Fibroblast of lung (primary cell): Measurements from ENCODE around the gene RPS25. TPM values are rescaled to one million over a fixed set of nuclear protein-coding genes. Genes with fewer than 3 reads are reported as not detected.

ENCODE experiments used
- DNase-seq, 2 donors: peaks; one replicate each; pipeline versions ENCODE4 v3.0.0 to v3.0.0-alpha.2; 2010; ENCODE audit warnings: low read depth in 2 of 2
- H2AFZ ChIP-seq: 2 replicates; pipeline ENCODE4 v1.5.1; 2012; ENCODE audit warnings: low read length, control low read depth, inconsistent platforms
- H3K27ac ChIP-seq: 2 replicates; pipeline ENCODE4 v1.5.1; 2011; ENCODE audit warnings: low read length, control low read depth; ENCODE audit not compliant: insufficient read depth
- H3K27me3 ChIP-seq: 2 replicates; pipeline ENCODE4 v1.5.1; 2011; ENCODE audit warnings: mild to moderate bottlenecking, low read length; ENCODE audit not compliant: control insufficient read depth, insufficient read depth
- H3K36me3 ChIP-seq: 2 replicates; pipeline ENCODE4 v1.5.1; 2011; ENCODE audit warnings: low read length; ENCODE audit not compliant: control insufficient read depth, insufficient read depth
- H3K4me1 ChIP-seq: 2 replicates; pipeline ENCODE4 v1.5.1; 2011; ENCODE audit warnings: low read length; ENCODE audit not compliant: control insufficient read depth, insufficient read depth; ENCODE audit errors: extremely low read depth
- H3K4me2 ChIP-seq: 2 replicates; pipeline ENCODE4 v1.5.1; 2011; ENCODE audit warnings: low read length, control low read depth; ENCODE audit not compliant: insufficient read depth; ENCODE audit errors: extremely low read depth
- H3K4me3 ChIP-seq, 4 experiments: fragments of 200-600 bp in 1 of 4; sonication (generic) in 1 of 4; replicated peaks in 1 of 4; 2 replicates each; pipeline ENCODE4 v1.5.1; 2011 to 2016; ENCODE audit warnings: low read length in 4 of 4, low read depth in 3 of 4, mild to moderate bottlenecking in 3 of 4, control low read depth in 2 of 4, inconsistent platforms in 1 of 4, mixed read lengths in 1 of 4; ENCODE audit not compliant: insufficient read depth in 1 of 4; ENCODE audit errors: control extremely low read depth in 1 of 4
- H3K79me2 ChIP-seq: 2 replicates; pipeline ENCODE4 v1.5.1; 2012; ENCODE audit warnings: mild to moderate bottlenecking, low read length, inconsistent platforms; ENCODE audit not compliant: control insufficient read depth, insufficient read depth
- H3K9ac ChIP-seq: 2 replicates; pipeline ENCODE4 v1.5.1; 2011; ENCODE audit warnings: mild to moderate bottlenecking, low read length, control low read depth; ENCODE audit not compliant: insufficient read depth
- H3K9me3 ChIP-seq: 2 replicates; pipeline ENCODE4 v1.5.1; 2012; ENCODE audit warnings: low read depth, low read length; ENCODE audit not compliant: control insufficient read depth, insufficient read depth
- H4K20me1 ChIP-seq: 2 replicates; pipeline ENCODE4 v1.5.1; 2011; ENCODE audit warnings: low read length; ENCODE audit not compliant: control insufficient read depth, insufficient read depth; ENCODE audit errors: extremely low read depth
- EZH2 ChIP-seq: IDR thresholded peaks from 2 replicates; pipeline ENCODE4 v1.5.1; 2012; ENCODE audit warnings: low read length, control low read depth, mild to moderate bottlenecking; ENCODE audit errors: missing control alignments
- polyA plus RNA-seq, 2 donors: library from polyadenylated mRNA; depleted of rRNA in 1 of 2; stranded (reverse) in 1 of 2; unstranded in 1 of 2; fragments of >200 nt; gene quantifications; 2 replicates each; pipeline ENCODE4 v1.2.1, GENCODE V29; 2011 to 2012; ENCODE audit warnings: missing spikeins in 1 of 2
- total RNA-seq: library from RNA; depleted of rRNA; stranded (reverse); fragments of >200 nt; gene quantifications from 2 replicates; pipeline ENCODE4 v1.2.1, GENCODE V29; 2014
- TF ChIP-seq, protein P1 (sequence below), 2 donors: IDR thresholded peaks in 1 of 2; conservative IDR thresholded peaks in 1 of 2; 1 replicate in 1 of 2; 2 replicates in 1 of 2; pipeline ENCODE4 v1.5.1; 2011 to 2012; ENCODE audit warnings: low read length in 2 of 2, control low read depth in 1 of 2, inconsistent platforms in 1 of 2, low read depth in 1 of 2, mild to moderate bottlenecking in 1 of 2

RPS25 gene
- total and polyA plus RNA-seq, 2 donors (not counting 1 experiment from before 2014, with no cell fraction given), result 525 to 2,775 TPM

DNA sequence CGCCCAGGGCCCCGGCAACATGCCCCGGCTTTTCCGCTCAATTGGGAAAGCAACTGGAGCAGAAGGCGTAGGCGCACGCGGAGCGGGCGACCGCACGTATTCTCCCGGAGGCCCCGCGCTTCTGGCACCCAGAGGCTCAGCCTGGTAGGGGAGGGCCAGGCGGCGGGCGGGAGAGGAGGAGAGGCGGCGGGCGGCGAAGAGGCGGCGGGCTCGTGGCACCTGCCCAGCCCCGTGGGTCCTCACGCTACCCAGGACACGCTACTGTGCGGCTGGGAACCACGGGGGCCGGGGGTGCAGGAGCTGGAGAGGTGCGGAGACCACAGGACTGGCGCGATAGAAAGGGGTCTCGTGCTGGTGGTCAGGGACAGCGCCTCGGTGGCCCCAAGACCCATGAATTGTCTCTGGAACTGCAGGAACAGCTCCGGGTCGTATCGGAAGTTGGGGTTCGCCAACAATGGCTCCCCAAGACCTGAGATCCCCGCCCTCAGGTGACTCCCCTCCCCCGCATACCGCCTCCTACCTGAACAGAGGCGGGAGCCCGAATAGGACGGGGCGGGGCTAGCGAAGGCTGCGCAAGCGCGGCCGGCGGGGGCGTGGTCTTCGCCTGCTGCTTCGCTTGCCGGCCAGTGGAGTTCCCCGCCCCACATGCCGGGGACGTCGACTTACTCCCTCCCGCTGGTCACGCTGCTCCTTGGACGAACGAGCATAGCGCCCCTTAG is 12.3 kb upstream of the RPS25 start, which contains the start of gene SLC37A4:
Gene SLC37A4 (minus strand): TSS at position 549 of the 719 bp plus-strand sequence.
- Histone ChIP-seq H3K27ac (no peak within 1 kb of the TSS), H4K20me1 (no peaks in the 10 kb centered on the region), H3K4me1 (no peaks in the 10 kb centered on the region), H3K36me3 (peaks cover 3% of the 10 kb centered on the region), H3K27me3 (no peaks in the 10 kb centered on the region), H3K9ac (peak within 1 kb of the TSS; percentile 71), H3K4me2 (peak within 1 kb of the TSS; percentile 97), H3K9me3 (no peaks in the 10 kb centered on the region), H3K79me2 (no peaks in the 10 kb centered on the region), H2AFZ (peak within 1 kb of the TSS; percentile 98), H3K4me3 (peak within 1 kb of the TSS; percentile 83 to 85 (median 83))
- peak; percentile 97 to 98 for DNase-seq
- TF ChIP-seq EZH2, result no peak
- TF ChIP-seq, protein P1, sequence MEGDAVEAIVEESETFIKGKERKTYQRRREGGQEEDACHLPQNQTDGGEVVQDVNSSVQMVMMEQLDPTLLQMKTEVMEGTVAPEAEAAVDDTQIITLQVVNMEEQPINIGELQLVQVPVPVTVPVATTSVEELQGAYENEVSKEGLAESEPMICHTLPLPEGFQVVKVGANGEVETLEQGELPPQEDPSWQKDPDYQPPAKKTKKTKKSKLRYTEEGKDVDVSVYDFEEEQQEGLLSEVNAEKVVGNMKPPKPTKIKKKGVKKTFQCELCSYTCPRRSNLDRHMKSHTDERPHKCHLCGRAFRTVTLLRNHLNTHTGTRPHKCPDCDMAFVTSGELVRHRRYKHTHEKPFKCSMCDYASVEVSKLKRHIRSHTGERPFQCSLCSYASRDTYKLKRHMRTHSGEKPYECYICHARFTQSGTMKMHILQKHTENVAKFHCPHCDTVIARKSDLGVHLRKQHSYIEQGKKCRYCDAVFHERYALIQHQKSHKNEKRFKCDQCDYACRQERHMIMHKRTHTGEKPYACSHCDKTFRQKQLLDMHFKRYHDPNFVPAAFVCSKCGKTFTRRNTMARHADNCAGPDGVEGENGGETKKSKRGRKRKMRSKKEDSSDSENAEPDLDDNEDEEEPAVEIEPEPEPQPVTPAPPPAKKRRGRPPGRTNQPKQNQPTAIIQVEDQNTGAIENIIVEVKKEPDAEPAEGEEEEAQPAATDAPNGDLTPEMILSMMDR (conservative IDR thresholded peaks at IDR 0.05 in 1 of 2, IDR thresholded peaks at IDR 0.05 in 1 of 2; ENCODE audit: low read depth in 1 of 2, low read length in 2 of 2), result peak in 1 of 2 donors; percentile 95

DNA sequence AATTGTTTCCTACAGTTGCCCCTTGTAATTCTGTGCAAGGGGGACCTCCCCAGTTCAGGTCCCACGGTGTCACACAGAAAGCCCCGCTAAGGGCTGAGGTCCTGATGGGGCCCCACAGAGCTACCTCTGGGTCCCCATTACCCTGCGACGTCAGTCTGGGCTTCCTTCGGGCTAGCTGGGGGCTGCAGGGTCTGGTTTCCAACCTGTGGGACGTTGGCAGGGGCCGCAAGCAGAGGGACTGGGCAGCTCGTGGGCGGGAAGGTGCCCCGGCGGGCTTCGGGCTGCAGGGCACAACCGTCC is 11.8 kb upstream of the RPS25 start:
- no peaks in the 10 kb centered on the region for H3K27me3 ChIP-seq
- H3K9me3 ChIP-seq, result no peaks in the 10 kb centered on the region
- peaks cover 8% of the 10 kb centered on the region for H3K36me3 ChIP-seq
- peak overlapping the region; percentile 97 for H3K4me2 ChIP-seq
- no peaks in the 10 kb centered on the region for H4K20me1 ChIP-seq
- TF ChIP-seq EZH2, result no peak
- TF ChIP-seq, protein P1 (conservative IDR thresholded peaks at IDR 0.05 in 1 of 2, IDR thresholded peaks at IDR 0.05 in 1 of 2; ENCODE audit: low read depth in 1 of 2, low read length in 2 of 2), result no peak
- no peaks in the 10 kb centered on the region for H3K4me1 ChIP-seq
- peak overlapping the region; percentile 71 for H3K9ac ChIP-seq
- no peak for DNase-seq
- peak overlapping the region; percentile 83 to 85 (median 83) for H3K4me3 ChIP-seq
- H3K27ac ChIP-seq, result no peak overlapping the region
- H3K79me2 ChIP-seq, result no peaks in the 10 kb centered on the region
- H2AFZ ChIP-seq, result peak overlapping the region; percentile 98

DNA sequence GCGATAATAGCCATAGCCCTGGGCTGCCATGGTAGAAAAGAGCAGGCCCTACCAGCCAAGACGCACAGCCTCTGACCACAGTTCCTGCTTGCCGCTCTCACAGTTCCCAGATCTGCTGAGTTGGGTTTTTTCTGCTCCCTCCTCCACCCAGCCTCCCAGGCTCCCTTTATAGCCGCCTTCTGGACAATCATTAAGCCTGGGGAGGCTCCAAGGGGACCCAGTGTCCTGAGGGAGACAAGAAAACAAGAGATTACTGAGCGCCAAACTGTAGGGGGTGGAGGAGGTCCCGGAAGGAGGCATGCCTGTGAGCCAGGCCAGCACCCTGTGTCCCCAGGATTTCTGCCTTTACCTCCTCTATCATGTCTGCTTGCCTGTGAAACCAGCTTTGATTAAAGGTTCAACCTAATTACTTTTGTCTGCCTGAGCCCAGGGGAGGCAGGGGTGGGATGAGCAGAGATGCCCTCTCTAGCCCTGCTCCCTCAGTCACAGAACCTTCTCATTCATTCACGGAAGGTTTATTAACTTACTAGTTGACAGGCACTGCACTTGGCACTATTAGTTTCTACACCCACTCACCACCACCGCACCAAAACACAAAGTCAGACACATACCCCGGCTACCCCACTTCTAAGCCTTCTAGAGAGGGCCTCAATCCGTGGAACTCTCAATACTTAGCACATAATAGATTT is 11.3 kb upstream of the RPS25 start:
- Histone ChIP-seq H3K4me1 (no peaks in the 10 kb centered on the region), H3K27ac (no peak overlapping the region), H4K20me1 (no peaks in the 10 kb centered on the region), H3K4me2 (peak overlapping the region; percentile 97), H3K36me3 (peaks cover 11% of the 10 kb centered on the region), H3K9me3 (no peaks in the 10 kb centered on the region), H3K79me2 (no peaks in the 10 kb centered on the region), H3K4me3 (peak overlapping the region; percentile 83 to 85 (median 83)), H2AFZ (no peak overlapping the region), H3K27me3 (no peaks in the 10 kb centered on the region), H3K9ac (no peak overlapping the region)
- TF ChIP-seq, protein P1 (conservative IDR thresholded peaks at IDR 0.05 in 1 of 2, IDR thresholded peaks at IDR 0.05 in 1 of 2; ENCODE audit: low read depth in 1 of 2, low read length in 2 of 2), result no peak
- no peak for TF ChIP-seq EZH2
- no peak for DNase-seq
